ENCODE data around the gene ZG16.

ZG16 gene

DNA sequence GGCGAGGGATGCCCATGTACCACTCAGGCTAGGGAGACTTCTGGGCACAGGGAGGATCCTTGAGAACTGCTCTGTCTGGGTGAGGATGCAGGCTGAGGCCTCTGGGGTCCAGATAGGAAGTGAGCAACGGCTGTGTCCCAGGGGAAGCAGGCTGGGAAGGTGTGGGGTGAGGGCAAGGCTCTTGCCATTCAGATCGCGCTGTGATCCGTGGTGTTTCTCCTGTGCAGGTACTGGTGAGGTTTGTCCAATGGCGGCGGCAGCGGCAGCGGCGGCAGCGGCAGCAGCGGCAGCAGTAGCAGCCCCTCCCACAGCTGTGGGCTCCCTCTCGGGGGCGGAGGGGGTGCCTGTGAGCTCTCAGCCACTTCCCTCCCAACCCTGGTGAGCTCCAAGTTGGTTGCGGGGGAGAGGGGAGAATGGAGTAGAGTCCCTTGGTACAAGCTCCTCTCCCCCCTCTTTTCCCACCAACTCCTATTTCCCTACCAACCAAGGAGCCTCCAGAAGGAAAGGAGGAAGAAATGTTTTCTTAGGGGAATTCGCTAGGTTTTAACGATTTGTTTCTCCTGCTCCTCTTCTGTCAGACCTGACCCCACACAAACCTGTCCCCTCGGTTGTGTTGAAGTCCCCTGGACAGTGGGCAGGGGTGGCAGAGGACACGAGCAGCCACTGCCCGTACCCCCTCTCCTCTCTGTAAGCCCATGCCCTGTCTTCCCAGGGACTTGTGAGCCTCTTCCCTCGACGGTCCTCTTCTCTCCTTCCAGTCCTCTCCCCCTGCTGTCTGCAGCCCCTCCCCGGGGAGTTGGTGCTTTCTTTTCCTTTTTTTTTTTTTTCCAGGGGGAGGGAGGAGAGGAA, 32.0 kb downstream of the ZG16 start:
- peak; percentile 78 for DNase-seq (ENCODE audit: low spot score)

DNA sequence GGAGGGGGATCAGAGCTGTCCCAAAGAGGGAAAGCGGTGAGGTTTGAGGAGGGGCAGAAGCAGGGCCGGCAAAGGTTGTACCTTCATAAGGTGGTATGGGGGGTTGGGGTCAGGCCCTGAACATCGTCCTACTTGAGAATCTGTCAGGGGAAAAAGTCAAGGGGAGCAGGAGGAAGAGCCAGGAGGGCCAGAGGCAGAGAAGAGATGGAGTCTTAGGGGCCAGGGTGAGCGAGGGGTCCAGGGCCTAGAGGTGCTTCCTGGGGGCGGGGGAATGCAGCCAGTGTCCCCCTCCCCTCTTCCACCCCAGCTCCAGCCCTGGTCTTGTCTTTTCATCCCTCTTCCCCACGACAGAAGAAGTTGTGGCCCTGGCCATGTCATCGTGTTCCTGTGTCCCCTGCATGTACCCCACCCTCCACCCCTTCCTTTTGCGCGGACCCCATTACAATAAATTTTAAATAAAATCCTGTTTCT, 32.7 kb downstream of the ZG16 start:
- DNase-seq (ENCODE audit: low spot score), result no peak

DNA sequence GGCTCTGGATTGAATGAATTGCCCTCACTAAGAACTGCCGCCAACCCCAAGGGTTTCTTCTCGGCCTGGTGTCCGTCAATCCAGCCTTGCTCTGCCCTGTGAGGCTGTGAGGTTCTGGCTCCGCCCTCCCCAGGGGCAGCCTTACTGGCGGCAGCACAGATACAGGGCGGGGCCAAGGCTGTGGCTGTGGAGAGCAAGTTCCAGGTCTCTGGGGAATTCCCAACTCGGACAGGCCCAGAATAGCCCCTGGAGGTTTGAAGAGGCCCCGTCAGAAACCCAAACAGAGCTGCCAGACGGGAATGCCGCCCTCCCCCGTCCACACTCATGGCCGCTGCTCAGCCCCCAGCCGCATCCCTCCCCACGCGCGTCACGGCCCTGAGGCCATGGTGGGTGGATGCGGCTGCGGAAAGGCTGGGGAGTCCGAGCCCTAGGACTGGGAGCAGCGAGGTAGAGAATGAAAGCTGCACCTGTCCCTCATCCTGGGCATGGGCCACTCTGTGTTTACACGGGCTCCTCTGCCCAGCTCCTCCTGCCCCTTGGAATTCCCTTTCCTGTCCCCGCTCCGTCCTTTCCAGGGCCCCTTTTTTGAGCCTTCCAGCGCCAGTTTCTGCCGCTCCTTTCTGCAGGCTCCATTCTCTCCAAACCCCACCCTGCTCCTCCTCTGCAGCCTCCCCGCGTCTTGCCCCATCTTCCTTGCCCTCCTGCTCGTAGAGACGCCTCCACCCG, 33.3 kb downstream of the ZG16 start:
- DNase-seq (ENCODE audit: low spot score), result peak; percentile 99

DNA sequence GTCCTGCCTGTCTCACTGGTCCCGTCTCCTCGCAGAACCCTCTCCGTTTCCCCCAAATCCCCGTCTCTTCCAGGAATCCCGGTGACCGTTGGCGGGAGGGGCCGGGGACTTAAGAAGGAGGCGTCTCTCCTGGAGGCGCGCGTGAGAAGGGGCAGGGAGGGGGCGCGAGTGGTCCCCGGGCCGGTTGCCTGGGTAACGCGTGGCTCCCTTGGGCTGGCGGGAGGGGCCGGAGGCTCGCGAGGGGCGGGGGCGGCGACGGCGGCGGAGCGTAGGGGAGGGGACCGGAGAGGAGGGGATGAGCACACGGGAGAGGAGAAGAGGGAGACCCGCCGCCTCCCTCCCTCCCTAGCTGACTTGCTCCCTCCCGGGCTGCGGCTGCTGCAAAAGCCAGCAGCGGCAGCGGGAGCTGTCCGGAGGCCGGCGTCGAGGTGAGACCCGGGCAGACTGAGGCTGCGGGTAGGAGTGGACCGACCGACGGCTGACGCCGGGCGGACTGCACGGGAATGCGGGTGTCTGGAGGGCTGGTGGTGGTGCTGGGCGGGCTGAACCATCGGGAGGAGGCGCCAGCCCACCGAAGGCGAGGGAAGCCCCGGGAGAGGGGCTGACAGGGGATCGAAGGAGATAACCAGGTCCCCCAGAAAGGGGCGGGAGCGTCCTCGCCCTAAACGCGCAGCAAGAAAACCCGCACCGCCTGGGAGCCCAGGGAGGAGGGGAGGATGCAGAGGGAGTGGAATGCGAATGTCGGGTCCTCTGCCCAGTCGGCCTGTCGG, 34.0 kb downstream of the ZG16 start, which contains the start of gene PRRT2:
Gene PRRT2 (plus strand): TSS at position 298 of the 770 bp plus-strand sequence. CDS start 862 bp downstream, outside the sequence.
- DNase-seq (ENCODE audit: low spot score), result peak; percentile 87

DNA sequence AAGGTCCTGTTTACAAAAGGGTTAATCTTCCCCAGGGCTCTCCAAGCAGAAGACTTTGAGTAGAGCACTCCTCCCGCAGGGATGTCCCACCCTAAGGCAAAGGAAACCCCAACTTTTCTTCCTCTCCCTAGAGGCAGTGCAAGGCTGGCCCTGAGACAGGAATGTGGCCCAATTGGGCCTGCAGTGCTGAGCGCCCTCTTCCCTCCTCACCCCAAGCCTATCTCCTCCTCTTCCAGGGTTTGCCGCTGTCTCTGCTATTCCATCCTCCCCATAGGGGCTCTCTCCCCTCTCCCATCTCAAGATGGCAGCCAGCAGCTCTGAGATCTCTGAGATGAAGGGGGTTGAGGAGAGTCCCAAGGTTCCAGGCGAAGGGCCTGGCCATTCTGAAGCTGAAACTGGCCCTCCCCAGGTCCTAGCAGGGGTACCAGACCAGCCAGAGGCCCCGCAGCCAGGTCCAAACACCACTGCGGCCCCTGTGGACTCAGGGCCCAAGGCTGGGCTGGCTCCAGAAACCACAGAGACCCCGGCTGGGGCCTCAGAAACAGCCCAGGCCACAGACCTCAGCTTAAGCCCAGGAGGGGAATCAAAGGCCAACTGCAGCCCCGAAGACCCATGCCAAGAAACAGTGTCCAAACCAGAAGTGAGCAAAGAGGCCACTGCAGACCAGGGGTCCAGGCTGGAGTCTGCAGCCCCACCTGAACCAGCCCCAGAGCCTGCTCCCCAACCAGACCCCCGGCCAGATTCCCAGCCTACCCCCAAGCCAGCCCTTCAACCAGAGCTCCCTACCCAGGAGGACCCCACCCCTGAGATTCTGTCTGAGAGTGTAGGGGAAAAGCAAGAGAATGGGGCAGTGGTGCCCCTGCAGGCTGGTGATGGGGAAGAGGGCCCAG, 34.9 kb downstream of the ZG16 start:
- peak; percentile 48 for DNase-seq (ENCODE audit: low spot score)

DNA sequence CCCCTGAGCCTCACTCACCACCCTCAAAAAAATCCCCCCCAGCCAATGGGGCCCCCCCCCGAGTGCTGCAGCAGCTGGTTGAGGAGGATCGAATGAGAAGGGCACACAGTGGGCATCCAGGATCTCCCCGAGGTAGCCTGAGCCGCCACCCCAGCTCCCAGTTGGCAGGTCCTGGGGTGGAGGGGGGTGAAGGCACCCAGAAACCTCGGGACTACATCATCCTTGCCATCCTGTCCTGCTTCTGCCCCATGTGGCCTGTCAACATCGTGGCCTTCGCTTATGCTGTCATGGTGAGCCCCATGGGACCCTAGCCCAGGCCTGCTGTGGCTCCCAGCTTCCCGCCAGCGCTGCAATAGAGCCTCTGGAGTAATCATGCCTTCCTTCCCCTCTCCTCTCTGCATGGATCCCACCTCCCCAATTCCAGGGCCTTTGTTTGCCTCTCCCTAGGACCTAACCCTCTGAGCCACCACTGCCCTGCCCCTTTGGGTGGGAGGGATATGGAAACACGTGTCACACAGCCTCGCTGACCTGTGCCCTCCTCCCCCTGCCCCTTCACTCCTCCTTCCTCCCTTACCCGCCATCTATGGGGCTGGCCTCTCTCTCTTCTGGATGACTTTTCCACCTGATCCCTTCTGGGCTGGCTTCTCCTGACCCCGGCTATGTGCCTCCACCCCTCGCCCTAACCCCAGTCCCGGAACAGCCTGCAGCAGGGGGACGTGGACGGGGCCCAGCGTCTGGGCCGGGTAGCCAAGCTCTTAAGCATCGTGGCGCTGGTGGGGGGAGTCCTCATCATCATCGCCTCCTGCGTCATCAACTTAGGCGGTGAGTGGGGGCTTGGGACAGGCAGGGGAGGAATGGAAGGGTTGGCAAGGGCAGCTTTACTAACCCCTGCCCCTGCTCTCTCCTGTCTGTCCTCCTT, 35.8 kb downstream of the ZG16 start:
- no peak for DNase-seq (ENCODE audit: low spot score)

DNA sequence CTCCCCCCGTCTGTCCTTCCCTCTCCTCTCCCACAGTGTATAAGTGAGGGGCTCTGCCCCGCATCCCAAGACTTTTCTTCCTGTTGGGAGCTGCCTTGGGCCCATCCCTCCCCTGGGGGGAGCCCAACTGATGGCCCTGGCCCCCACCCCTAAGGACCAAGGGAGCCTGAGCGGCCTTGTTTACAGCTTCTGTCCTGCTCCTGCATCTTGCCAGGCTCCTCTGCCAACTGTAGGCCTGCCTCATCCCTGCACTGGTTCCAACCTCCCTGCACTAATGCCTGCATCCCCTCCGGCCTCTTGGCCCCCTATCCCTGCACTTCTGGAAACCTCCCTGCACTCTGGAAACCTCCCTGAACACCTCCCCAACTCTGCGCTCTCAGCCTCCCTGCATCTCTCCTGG, 36.5 kb downstream of the ZG16 start:
- peak; percentile 52 for DNase-seq (ENCODE audit: low spot score)

DNA sequence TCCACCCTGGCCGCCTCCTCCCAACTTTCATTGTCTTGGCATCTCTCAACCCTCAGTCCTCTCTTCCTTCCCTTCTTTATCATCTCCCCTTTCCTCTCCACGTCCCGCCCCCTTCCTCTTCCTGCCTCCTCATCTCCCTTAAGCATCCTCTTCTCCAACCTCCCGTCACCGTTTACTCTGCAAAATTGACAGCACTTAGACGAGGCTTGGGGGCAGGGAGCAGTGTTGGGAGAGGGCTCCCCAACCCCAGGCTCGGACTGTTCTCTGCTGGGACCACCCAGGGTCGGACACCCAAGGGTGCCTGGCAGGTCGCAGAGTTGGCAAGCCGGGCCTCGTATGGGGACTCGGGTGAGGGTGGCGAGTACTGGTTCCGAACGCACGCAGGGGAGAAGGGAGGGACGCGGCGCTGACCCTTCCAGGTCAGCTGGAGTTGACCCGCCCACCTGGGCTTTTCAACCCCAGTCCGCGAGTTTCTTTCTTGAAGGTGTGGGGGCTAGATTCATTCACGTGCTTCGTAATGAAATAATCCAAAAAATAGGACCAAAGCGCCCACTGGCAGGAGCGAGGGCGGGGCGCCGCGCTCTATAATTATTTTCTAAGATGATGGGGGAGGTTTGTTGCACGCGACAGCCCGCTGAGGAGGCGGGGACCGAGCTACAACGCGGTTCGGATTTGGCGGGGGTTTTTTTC, 37.1 kb downstream of the ZG16 start:
- peak; percentile 60 for DNase-seq (ENCODE audit: low spot score)

DNA sequence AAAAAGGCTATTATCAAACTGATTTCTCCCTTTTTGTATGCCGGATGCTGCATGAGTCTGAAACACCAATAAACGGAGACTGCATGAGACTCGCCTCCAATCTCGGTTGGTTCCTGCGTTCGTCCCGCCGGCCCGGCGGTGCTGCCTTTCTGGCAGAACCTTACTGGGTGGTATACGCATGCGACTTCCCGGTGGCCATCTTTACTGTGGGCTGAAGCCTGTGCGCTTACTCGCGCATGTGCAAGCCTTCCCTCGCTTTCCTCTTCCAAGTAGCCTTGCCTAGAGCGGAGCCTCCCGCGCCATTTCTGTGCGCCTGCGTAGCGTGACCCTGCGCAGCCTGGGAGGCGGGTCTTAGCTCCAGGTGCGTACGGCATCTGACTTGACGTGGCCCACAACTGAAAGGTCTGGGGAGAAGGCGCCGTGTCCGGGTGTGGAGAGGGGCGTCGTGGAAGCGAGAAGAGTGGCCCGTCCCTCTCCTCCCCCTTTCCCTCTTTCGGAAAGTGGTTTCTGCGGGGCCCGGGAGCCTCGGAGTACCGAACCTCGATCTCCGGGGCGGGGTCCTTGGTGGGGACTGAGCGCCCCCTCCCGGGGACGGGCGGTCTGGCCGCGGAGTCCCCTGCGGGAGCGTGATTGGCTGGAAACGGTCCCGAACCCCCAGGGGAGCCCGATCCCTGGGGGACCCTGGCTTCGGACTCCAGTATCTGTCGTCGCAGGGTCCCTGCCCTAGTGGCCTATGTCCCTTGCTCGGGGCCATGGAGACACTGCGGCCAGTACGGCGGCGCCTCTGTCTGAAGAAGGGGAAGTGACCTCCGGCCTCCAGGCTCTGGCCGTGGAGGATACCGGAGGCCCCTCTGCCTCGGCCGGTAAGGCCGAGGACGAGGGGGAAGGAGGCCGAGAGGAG, 38.0 kb downstream of the ZG16 start, which contains the start of gene PAGR1:
Gene PAGR1 (plus strand): TSS at position 360 of the 901 bp plus-strand sequence. CDS start 374 bp downstream, at position 734.
- peak; percentile 99 for DNase-seq (ENCODE audit: low spot score)

DNA sequence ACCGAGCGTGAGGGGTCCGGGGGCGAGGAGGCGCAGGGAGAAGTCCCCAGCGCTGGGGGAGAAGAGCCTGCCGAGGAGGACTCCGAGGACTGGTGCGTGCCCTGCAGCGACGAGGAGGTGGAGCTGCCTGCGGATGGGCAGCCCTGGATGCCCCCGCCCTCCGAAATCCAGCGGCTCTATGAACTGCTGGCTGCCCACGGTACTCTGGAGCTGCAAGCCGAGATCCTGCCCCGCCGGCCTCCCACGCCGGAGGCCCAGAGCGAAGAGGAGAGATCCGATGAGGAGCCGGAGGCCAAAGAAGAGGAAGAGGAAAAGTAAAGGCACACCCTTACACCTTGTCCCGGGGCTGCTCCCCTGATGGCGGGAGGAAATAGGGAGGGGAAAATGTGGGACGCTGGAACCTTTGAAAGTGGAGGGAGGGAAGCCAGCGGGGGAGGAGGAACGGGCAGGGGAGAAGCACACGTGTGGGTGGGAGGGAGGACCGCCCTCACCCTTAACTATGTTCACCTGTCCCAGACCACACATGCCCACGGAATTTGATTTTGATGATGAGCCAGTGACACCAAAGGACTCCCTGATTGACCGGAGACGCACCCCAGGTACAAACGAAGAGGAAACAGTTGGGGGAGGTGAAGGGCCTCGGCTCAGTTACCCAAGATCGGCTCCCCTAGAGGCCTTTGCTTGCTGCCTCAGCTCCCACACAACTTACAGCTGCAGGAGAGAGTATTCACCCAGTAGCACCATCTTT, 38.8 kb downstream of the ZG16 start:
- DNase-seq (ENCODE audit: low spot score), result peak; percentile 52

DNA sequence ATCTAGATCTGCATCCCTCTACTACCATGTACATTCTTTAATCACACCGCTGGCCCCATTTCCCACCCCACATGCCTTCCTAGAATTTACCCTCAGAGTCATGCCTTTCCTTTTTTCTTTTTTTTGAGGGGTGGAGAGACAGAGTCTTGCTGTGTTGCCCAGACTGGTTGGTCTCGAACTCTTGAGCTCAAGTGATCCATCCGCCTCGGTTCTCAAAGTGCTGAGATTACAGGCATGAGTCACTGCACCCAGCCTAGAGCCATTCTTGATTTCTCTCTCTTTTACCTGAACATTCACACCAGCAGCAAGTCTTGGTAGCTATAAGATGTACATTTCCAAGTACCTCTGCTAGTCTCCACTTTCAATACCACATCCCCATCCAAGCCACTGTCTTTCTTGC, 40.0 kb downstream of the ZG16 start:
- DNase-seq (ENCODE audit: low spot score), result no peak

DNA sequence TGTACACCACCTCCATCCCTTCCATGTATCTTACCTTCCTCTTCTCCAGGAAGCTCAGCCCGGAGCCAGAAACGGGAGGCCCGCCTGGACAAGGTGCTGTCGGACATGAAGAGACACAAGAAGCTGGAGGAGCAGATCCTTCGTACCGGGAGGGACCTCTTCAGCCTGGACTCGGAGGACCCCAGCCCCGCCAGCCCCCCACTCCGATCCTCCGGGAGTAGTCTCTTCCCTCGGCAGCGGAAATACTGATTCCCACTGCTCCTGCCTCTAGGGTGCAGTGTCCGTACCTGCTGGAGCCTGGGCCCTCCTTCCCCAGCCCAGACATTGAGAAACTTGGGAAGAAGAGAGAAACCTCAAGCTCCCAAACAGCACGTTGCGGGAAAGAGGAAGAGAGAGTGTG, 41.5 kb downstream of the ZG16 start:
- DNase-seq (ENCODE audit: low spot score), result peak; percentile 59

DNA sequence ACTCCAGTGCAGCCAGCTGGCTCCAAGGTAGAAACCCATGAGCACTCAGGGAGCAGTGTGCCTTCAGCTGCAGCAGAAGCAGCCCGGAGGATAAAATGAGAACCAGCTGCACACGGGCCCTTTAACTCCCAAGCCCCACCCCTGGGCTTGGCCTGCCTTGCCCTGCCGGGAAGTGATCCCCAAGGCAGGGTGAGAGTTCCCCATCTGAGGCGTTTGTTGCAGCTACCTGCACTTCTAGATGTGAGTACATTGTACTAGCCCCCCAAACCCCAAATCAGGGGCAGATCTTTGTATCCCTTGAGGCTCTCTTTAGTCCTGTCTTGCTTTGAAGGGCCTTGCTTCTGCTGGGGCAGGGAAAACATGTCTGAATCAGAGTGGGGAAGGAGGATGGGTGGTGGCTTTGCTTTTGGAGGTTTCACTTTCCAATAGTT, 42.2 kb downstream of the ZG16 start, which contains the start of gene MVP:
Gene MVP (plus strand): TSS at position 192 of the 431 bp plus-strand sequence. CDS start 10,088 bp downstream, outside the sequence.
- DNase-seq (ENCODE audit: low spot score), result peak; percentile 59

DNA sequence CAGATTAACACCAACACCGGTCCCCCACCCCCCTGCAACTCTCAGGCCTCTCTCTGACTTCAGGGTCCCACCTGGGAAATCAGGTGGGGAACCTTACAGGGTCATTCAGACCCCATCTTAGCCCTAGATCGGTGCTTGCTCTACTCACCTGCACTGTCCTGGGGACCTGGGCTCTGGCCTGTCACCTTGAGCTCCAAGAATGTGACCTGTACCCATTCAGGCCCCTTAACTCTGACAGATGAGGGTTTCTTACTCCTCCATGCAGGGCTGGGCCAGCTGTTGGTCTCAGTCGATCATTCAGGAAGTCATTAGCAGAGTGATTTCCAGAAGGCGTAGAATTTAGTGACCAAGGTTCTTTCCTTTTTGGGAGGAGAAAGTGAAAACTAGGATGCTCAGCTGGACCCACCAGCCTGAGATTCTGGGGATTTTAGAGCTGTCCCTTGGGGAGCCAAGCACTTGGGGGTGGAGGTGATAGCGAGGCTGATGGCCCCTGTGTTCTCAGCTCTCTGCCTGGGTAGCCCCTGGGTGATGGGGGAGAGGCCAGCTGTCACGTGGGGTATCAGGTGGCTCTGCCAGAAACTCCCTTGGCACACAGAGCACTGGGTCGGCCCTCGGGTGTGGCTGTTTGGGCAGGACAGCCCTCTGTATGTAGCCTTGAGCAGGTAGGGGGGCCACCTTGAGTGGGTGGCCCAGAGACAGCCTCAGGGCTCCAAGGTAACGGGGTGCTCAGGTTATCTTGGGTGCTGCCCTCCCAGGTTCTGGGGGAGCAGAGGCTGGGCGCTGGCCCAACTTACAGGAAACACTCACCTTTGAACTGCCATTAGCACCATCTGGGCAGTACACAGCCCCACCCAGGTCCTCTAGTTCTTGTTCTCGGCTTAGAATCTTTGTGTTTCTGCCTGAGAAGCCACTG, 42.9 kb downstream of the ZG16 start:
- no peak for DNase-seq (ENCODE audit: low spot score)

DNA sequence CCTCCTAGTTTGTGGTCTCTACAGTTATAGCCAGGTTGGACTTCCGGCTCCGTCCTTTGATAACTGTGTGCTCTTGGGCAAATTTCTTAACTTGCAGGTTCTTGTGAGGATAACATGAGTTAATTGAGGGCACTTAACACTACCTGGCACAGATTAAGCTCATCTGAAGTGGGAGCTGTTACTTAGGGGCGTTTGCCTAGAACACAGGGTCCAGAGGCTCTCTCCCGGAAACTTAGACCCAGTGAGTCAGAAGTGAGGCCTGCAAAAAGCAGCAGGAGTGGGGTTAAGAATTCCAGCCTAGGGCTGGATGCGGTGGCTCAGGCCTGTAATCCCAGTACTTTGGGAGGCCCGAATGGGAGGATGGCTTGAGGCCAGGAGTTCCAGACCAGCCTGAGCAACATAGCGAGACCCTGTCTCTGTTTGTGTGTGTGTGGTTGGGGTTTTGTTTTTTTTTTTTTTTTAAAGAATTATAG, 43.6 kb downstream of the ZG16 start:
- DNase-seq (ENCODE audit: low spot score), result no peak

DNA sequence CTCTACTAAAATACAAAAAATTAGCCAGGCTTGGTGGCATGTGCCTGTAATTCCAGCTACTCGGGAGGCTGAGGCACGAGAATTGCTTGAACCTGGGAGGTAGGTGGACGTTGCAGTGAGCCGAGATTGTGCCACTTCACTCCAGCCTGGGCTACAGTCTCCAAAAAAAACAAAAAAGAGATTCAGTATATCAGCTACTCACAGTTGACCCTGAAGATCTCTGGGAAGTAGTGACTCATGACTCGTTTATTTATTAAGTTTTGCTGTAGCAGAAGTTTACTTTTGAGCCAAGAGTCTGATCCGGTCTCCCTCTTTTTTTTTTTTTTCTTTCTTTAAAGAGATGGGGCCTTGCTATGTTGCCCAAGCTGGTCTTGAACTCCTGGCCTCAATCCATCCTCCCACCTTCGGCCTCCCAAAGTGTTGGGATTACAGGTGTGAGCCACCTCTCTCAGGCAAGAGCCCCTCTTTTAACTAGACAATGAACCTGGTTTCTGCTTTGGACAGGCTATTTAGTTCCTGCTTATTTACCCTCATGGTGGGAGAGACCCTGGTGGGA, 46.6 kb downstream of the ZG16 start:
- no peak for DNase-seq (ENCODE audit: low spot score)
